Neuronal stem cell (in vitro differentiated cells): ENCODE results near the gene MLST8.

ENCODE experiments used
- DNase-seq: peaks from one replicate; pipeline ENCODE4 v3.0.0-alpha.2; 2013; ENCODE audit warnings: low spot score
- H2AFZ ChIP-seq: one replicate; pipeline ENCODE4 v1.6.1; 2013; ENCODE audit warnings: mild to moderate bottlenecking, low read length, inconsistent platforms
- H2AK5ac ChIP-seq: 2 replicates; pipeline ENCODE4 v1.6.1; 2013; ENCODE audit warnings: low read depth, mild to moderate bottlenecking, inconsistent platforms, low read length, moderate library complexity, mixed read lengths
- H2BK120ac ChIP-seq: 2 replicates; pipeline ENCODE4 v1.6.1; 2013; ENCODE audit warnings: low read depth, mild to moderate bottlenecking, inconsistent platforms, low read length, moderate library complexity, mixed read lengths
- H2BK12ac ChIP-seq: one replicate; pipeline ENCODE4 v1.6.1; 2013; ENCODE audit warnings: low read length, inconsistent platforms
- H2BK15ac ChIP-seq: 2 replicates; pipeline ENCODE4 v1.6.1; 2013; ENCODE audit warnings: mild to moderate bottlenecking, low read length, inconsistent platforms, mixed read lengths
- H2BK5ac ChIP-seq: one replicate; pipeline ENCODE4 v1.6.1; 2013; ENCODE audit warnings: inconsistent platforms, mild to moderate bottlenecking, low read length, moderate library complexity
- H3K14ac ChIP-seq: one replicate; pipeline ENCODE4 v1.6.1; 2013; ENCODE audit warnings: low read length, inconsistent platforms
- H3K18ac ChIP-seq: 2 replicates; pipeline ENCODE4 v1.6.1; 2013; ENCODE audit warnings: low read length, inconsistent platforms
- H3K23ac ChIP-seq: 2 replicates; pipeline ENCODE4 v1.6.1; 2013; ENCODE audit warnings: low read depth, mild to moderate bottlenecking, mixed read lengths, low read length, inconsistent platforms; ENCODE audit not compliant: poor library complexity
- H3K27ac ChIP-seq: replicated peaks from 3 replicates; pipeline ENCODE4 v1.5.1; 2013; ENCODE audit warnings: low read length, inconsistent platforms
- H3K27me3 ChIP-seq, 3 experiments: 2 replicates each; pipeline ENCODE4 v1.6.1; 2013; ENCODE audit warnings: low read length in 3 of 3, mild to moderate bottlenecking in 2 of 3, inconsistent platforms in 1 of 3, low read depth in 1 of 3, mixed read lengths in 1 of 3, moderate library complexity in 1 of 3; ENCODE audit not compliant: control insufficient read depth in 3 of 3, insufficient read depth in 3 of 3
- H3K36me3 ChIP-seq, 2 donors: replicated peaks in 1 of 2; 2 replicates each; pipeline ENCODE4 v1.6.1; 2013; ENCODE audit warnings: low read length in 2 of 2; ENCODE audit not compliant: control insufficient read depth in 2 of 2, insufficient read depth in 2 of 2
- H3K4ac ChIP-seq: 2 replicates; pipeline ENCODE4 v1.6.1; 2013; ENCODE audit warnings: inconsistent platforms, mild to moderate bottlenecking, low read length, moderate library complexity
- H3K4me1 ChIP-seq, 2 donors: 1 replicate in 1 of 2; 2 replicates in 1 of 2; pipeline ENCODE4 v1.6.1; 2013; ENCODE audit warnings: low read length in 2 of 2, low read depth in 1 of 2; ENCODE audit not compliant: control insufficient read depth in 2 of 2, insufficient read depth in 1 of 2
- H3K4me2 ChIP-seq: one replicate; pipeline ENCODE4 v1.6.1; 2013; ENCODE audit warnings: mild to moderate bottlenecking, low read length, inconsistent platforms; ENCODE audit not compliant: insufficient read depth, poor library complexity, severe bottlenecking
- H3K4me3 ChIP-seq, 2 donors: 2 replicates each; pipeline ENCODE4 v1.5.1; 2013; ENCODE audit warnings: low read length in 2 of 2, mild to moderate bottlenecking in 2 of 2, inconsistent platforms in 1 of 2, moderate library complexity in 1 of 2
- H3K79me1 ChIP-seq: one replicate; pipeline ENCODE4 v1.6.1; 2013; ENCODE audit warnings: low read depth, mild to moderate bottlenecking, inconsistent platforms, low read length, moderate library complexity
- H3K9ac ChIP-seq: one replicate; pipeline ENCODE4 v1.6.1; 2013; ENCODE audit warnings: mild to moderate bottlenecking, low read depth, low read length, inconsistent platforms; ENCODE audit not compliant: poor library complexity
- H3K9me3 ChIP-seq, 2 donors: replicated peaks in 1 of 2; 2 replicates each; pipeline versions ENCODE3 to v1.6.1; 2013; ENCODE audit warnings: low read length in 2 of 2, mild to moderate bottlenecking in 2 of 2, inconsistent platforms in 1 of 2, low read depth in 1 of 2, mixed read lengths in 1 of 2, moderate library complexity in 1 of 2; ENCODE audit not compliant: control insufficient read depth in 2 of 2, insufficient read depth in 1 of 2
- H4K8ac ChIP-seq: one replicate; pipeline ENCODE4 v1.6.1; 2013; ENCODE audit warnings: low read depth, mild to moderate bottlenecking, inconsistent platforms, low read length, moderate library complexity
- H4K91ac ChIP-seq: one replicate; pipeline ENCODE4 v1.6.1; 2013; ENCODE audit warnings: low read length, low read depth, mild to moderate bottlenecking, inconsistent platforms; ENCODE audit not compliant: poor library complexity
- WGBS, 2 donors: extraction: QIAGEN DNeasy Blood & Tissue Kit; methylation state at CpG; one replicate each; pipeline ENCODE4 v1.1.7; 2013; ENCODE audit warnings: missing lambda C conversion rate in 2 of 2, mixed read lengths in 1 of 2; ENCODE audit not compliant: insufficient read length in 2 of 2, insufficient replicate concordance in 1 of 2; ENCODE audit errors: extremely low coverage in 2 of 2; 5-methylcytosine and 5-hydroxymethylcytosine counted together

Gene MLST8

DNA sequence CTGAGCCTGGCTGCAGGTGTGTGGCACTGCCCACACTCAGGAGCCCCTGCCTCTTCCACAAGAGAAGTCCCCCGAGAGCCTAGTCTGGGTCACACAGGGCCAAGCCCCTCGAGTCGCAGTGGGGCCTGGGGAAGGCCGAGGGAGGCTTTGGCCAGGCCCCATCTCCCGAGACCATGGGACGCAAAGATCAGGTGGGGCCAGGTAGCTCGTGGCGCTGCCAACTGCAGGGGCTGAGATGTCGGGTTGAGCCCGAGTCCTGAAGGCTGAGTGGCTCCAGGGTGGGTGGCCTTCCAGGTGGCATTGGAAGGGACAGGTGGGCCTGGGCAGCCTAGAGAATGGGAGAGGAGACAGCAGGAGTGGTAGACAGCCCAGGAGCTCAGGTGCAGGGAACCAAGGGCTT is 43.3 kb upstream of the MLST8 start:
- peak overlapping the region; percentile 3 for H3K23ac ChIP-seq
- peak overlapping the region; percentile 58 for H2BK12ac ChIP-seq
- H4K8ac ChIP-seq = peak overlapping the region; percentile 17
- no peaks in the 10 kb centered on the region for H3K9me3 ChIP-seq
- H3K36me3 ChIP-seq = peaks cover 9 to 22% of the 10 kb centered on the region in 2 donors
- no peak for DNase-seq
- no peak overlapping the region for H2BK5ac ChIP-seq
- no peaks in the 10 kb centered on the region for H3K27me3 ChIP-seq
- H3K4me3 ChIP-seq = no peak overlapping the region
- H2AFZ ChIP-seq = no peak overlapping the region
- peak overlapping the region; percentile 63 for H2AK5ac ChIP-seq
- no peak overlapping the region for H4K91ac ChIP-seq
- peaks cover 8 to 38% of the 10 kb centered on the region in 2 donors for H3K4me1 ChIP-seq
- no peak overlapping the region for H2BK120ac ChIP-seq
- no peak overlapping the region for H3K4ac ChIP-seq
- no peak overlapping the region for H3K18ac ChIP-seq
- no CpG with 5 or more reads among the region's 10 CpGs for WGBS, 2 donors
- H2BK15ac ChIP-seq = no peak overlapping the region
- H3K14ac ChIP-seq = no peak overlapping the region
- H3K9ac ChIP-seq = no peak overlapping the region
- no peak overlapping the region for H3K4me2 ChIP-seq
- H3K79me1 ChIP-seq = peaks cover 46% of the 10 kb centered on the region
- no peak overlapping the region for H3K27ac ChIP-seq

DNA sequence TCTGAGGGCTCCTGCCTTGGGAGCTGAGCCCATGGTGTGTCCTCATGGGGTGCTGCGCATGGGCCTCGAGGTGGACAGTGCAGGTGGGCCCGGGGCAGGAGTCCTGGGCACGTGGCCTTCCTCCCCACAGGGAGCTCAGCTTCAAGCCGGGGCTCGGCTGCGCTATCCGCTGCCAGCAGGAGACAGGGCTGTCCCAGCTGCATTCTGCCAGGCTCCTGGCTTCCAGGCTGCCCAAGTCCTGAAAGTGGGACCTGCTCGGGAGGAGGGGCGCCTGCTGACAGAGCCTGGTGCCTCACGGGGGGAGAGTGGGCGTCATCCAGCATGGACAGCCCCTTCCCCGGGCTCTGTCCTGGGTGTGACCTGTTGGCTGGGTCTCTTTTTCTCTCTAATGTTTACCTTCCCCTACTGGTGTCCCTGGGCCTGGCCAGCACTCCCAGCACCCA is 42.6 kb upstream of the MLST8 start:
- no CpG with 5 or more reads among the region's 13 CpGs for WGBS, 2 donors
- no peak for DNase-seq
- Histone ChIP-seq H3K23ac (peak overlapping the region; percentile 55), H3K9ac (no peak overlapping the region), H3K36me3 (peaks cover 12 to 28% of the 10 kb centered on the region in 2 donors), H4K8ac (no peak overlapping the region), H3K4me1 (peaks cover 6 to 32% of the 10 kb centered on the region in 2 donors), H4K91ac (no peak overlapping the region), H3K4ac (no peak overlapping the region), H2BK5ac (no peak overlapping the region), H3K4me2 (no peak overlapping the region), H2BK15ac (no peak overlapping the region), H3K9me3 (no peaks in the 10 kb centered on the region), H3K79me1 (peaks cover 39% of the 10 kb centered on the region), H2AFZ (no peak overlapping the region), H3K27ac (no peak overlapping the region), H3K18ac (no peak overlapping the region), H3K14ac (no peak overlapping the region), H2AK5ac (no peak overlapping the region), H3K27me3 (no peaks in the 10 kb centered on the region), H3K4me3 (no peak overlapping the region), H2BK120ac (no peak overlapping the region), H2BK12ac (no peak overlapping the region)

DNA sequence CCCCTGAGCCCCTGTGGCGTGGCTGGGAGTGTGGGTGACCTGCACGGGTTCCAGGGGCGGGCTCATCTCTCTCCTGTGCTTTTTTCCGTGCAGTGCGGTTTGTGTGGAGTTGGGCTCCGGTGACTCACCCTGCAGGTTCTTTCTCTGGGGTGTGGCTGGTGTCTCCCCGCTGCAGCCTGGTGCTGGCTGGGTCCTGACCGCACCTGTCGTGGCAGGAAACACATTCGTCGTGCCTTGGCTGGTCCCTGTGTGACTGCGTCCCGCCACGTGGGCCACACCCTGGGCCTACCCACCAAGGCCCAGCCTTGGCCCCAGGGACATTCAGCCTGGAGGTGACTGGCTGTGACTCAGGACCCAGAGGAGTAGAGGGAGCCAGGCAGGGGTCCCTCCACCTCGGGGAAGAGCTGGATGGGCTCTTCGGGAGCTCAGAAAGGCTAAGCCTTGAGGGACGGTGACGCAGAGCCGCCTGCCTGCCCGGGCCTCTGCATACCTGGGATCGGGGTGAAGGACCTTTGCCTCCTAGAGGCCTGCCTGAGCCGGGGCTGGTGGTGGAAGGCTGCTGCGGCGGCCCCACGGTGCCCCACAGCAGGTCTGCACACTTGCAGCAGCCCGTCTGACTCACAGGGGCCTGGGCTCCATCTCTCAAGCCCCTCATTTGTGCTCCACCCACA is 41.9 kb upstream of the MLST8 start:
- H2AFZ ChIP-seq = no peak overlapping the region
- no peak overlapping the region for H3K27ac ChIP-seq
- peak overlapping the region; percentile 11 for H3K18ac ChIP-seq
- no peaks in the 10 kb centered on the region for H3K27me3 ChIP-seq
- H2BK15ac ChIP-seq = no peak overlapping the region
- H2BK5ac ChIP-seq = no peak overlapping the region
- H4K8ac ChIP-seq = no peak overlapping the region
- H3K36me3 ChIP-seq = peaks cover 14 to 31% of the 10 kb centered on the region in 2 donors
- H3K79me1 ChIP-seq = peaks cover 34% of the 10 kb centered on the region
- no peak overlapping the region for H3K4me2 ChIP-seq
- no peak for DNase-seq
- no peak overlapping the region for H3K9ac ChIP-seq
- peaks cover 6 to 25% of the 10 kb centered on the region in 2 donors for H3K4me1 ChIP-seq
- no peak overlapping the region for H2BK12ac ChIP-seq
- no peak overlapping the region for H2AK5ac ChIP-seq
- no peak overlapping the region for H4K91ac ChIP-seq
- H3K9me3 ChIP-seq = no peaks in the 10 kb centered on the region
- H3K4ac ChIP-seq = no peak overlapping the region
- H3K14ac ChIP-seq = no peak overlapping the region
- no peak overlapping the region for H2BK120ac ChIP-seq
- H3K4me3 ChIP-seq = no peak overlapping the region
- WGBS, 2 donors = no CpG with 5 or more reads among the region's 26 CpGs
- H3K23ac ChIP-seq = no peak overlapping the region

DNA sequence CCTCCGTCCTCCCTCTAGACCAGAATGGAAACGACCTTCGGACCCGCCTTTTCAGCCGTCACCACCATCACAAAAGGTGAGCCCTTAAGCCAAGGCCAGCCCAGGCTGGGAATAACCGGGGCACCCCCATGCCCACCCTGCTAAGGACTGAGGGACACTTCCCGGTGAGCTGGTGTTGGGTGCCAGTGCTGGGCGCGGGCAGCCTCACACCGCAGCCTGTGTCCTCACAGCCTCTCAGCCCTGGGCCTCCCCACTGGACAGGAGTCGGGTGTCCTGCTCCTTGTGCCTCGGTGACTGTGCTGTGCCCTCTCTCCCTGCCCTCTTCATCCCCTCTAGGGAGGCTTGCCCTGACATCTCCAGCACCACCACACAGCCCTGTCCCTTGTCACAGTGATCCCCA is 39.4 kb upstream of the MLST8 start:
- DNase-seq = no peak
- no peak overlapping the region for H2BK5ac ChIP-seq
- no peaks in the 10 kb centered on the region for H3K9me3 ChIP-seq
- H2BK15ac ChIP-seq = no peak overlapping the region
- H2AFZ ChIP-seq = no peak overlapping the region
- H3K9ac ChIP-seq = no peak overlapping the region
- no peak overlapping the region for H3K4me3 ChIP-seq
- H4K8ac ChIP-seq = no peak overlapping the region
- H2BK120ac ChIP-seq = no peak overlapping the region
- H3K27ac ChIP-seq = no peak overlapping the region
- H2AK5ac ChIP-seq = no peak overlapping the region
- no peak overlapping the region for H4K91ac ChIP-seq
- peaks cover under 1 to 1% of the 10 kb centered on the region in 2 donors for H3K4me1 ChIP-seq
- peak overlapping the region; percentile 90 for H2BK12ac ChIP-seq
- no peaks in the 10 kb centered on the region for H3K27me3 ChIP-seq
- no CpG with 5 or more reads among the region's 12 CpGs for WGBS, 2 donors
- no peak overlapping the region for H3K18ac ChIP-seq
- peaks cover 25% of the 10 kb centered on the region for H3K79me1 ChIP-seq
- peak overlapping the region; percentile 73 for H3K23ac ChIP-seq
- H3K14ac ChIP-seq = no peak overlapping the region
- H3K4me2 ChIP-seq = no peak overlapping the region
- H3K4ac ChIP-seq = no peak overlapping the region
- peaks cover 13 to 51% of the 10 kb centered on the region in 2 donors for H3K36me3 ChIP-seq
